Pancreas (tissue), 10 donors: Measurements from ENCODE around the gene STRA8. TPM values are rescaled to one million over a fixed set of nuclear protein-coding genes. Genes with fewer than 3 reads are reported as not detected.
A peak's percentile ranks its signal among the peaks of the same experiment; 100 is the strongest.
"Not testable (repeated sequence)": the region's sequence is repeated elsewhere in the genome, so short reads cannot be mapped to it uniquely, and the experiment has no call there.

Source experiments
- ATAC-seq, 4 donors: fragments of 200-7000 bp; cut with Tn5 transposase; one replicate each; pipeline versions ENCODE4 v1.8.0 to v1.9.1; 2020; ENCODE audit warnings: mild to moderate bottlenecking in 4 of 4, moderate library complexity in 4 of 4
- DNase-seq, 6 donors: peaks; one replicate each; pipeline ENCODE4 v3.0.0-alpha.2; 2020
- FAIRE-seq: peaks from 2 replicates; lab custom pipeline; 2012; peaks lifted over from hg19 to GRCh38; lab: Jason Lieb, UNC
- H3K27ac ChIP-seq, 4 donors: fragments of 200-600 bp; sonication (generic); 1 replicate in 3 of 4; 2 replicates in 1 of 4; pipeline versions ENCODE4 v1.5.0 to v1.8.0; 2020
- H3K27me3 ChIP-seq, 4 donors: fragments of 200-600 bp; one replicate each; pipeline ENCODE4 v1.8.0; 2021
- H3K36me3 ChIP-seq, 3 donors: fragments of 200-600 bp; sonication (generic) in 1 of 3; one replicate each; pipeline versions ENCODE4 v1.5.0 to v1.8.0; 2020 to 2021
- H3K4me1 ChIP-seq, 3 donors: fragments of 200-600 bp; one replicate each; pipeline ENCODE4 v1.8.0; 2021
- H3K4me3 ChIP-seq, 4 donors: fragments of 200-600 bp; sonication (generic) in 2 of 4; one replicate each; pipeline versions ENCODE4 v1.5.0 to v1.8.0; 2020 to 2021
- H3K9me3 ChIP-seq, 4 donors: fragments of 200-600 bp; one replicate each; pipeline ENCODE4 v1.8.0; 2021
- CTCF ChIP-seq, 4 donors: fragments of 200-600 bp; sonication (generic) in 3 of 4; IDR thresholded peaks; one replicate each; pipeline versions ENCODE4 v1.5.0 to v1.8.0; 2021; ENCODE audit warnings: antibody characterized with exemption in 4 of 4
- WGBS, 2 donors: extraction: QIAGEN DNeasy Blood & Tissue Kit; methylation state at CpG; one replicate each; pipeline ENCODE4 v1.1.7; 2013; 5-methylcytosine and 5-hydroxymethylcytosine counted together
- intact Hi-C, 3 donors: fragments of 100-400 bp; cut with DNase I; formaldehyde crosslinking; loops; one replicate each; pipeline versions ENCODE4 v1.11.1 to v1.14.2; 2022
- polyA plus RNA-seq, 2 donors: library from polyadenylated mRNA; stranded (reverse); fragments of 200-250 nt; gene quantifications; one replicate each; pipeline ENCODE4 v1.2.3, GENCODE V29; 2013
- total RNA-seq, 6 donors: library from RNA; stranded (reverse); fragmentation: NEBNext Ultra II Directional in 4 of 6; extraction: Animal tissue kit (Norgen Biotek cat#: 25700) in 4 of 6; gene quantifications; one replicate each; pipeline versions ENCODE4 v1.2.1 to v1.2.4, GENCODE V29; 2021 to 2023
- donor health status: healthy with polysubstance abuse.
- donor health status: DM: no; HTN: no; CAD: no; lungs with moderate emphysema.
- donor health status: DM: no; HTN: no; CAD: no.
- donor health status: control.
- donor health status: control.
- donor health status: Bipolar disorder and iron deficiency.
- donor health status: DM: yes; HTN: yes; CAD: no.
- donor health status: DM: no; HTN: no; CAD: no.
- donor health status: DM: no; HTN: no; CAD: no.
- donor health status: DM: yes; HTN: yes; CAD: no.

STRA8 gene
- total and polyA plus RNA-seq, 8 donors: 0.12 TPM; not detected in 7

DNA sequence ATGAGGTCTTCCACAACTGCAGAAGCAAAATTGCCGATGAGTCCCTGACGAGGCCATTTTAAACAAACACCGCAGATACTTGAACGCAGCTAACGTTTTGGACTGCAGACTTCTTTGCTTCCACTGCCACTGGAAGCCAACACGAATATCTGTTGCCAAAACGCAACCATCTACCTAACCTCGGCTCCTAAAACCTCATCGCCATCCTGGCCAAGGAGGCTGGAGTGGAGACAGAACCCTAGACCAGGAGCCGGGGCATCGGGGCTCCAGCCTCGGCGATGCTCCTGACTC is 22.8 kb upstream of the STRA8 start:
- no peak for DNase-seq
- Histone ChIP-seq H3K4me1 (peaks cover 30 to 38% (median 37%) of the 10 kb centered on the region in 3 donors), H3K27ac (peak overlapping the region; percentile 83 to 97 (median 89)), H3K4me3 (peak overlapping the region; percentile 45 to 95 (median 80)), H3K27me3 (no peaks in the 10 kb centered on the region), H3K9me3 (no peaks in the 10 kb centered on the region), H3K36me3 (peaks cover 0 to under 1% (median 0%) of the 10 kb centered on the region in 3 donors)
- TF ChIP-seq CTCF (IDR thresholded peaks at IDR 0.05): no peak
- 0% methylated on average over 13 of the region's 13 CpGs for WGBS, 2 donors
- FAIRE-seq: no peak
- intact Hi-C loops: no loop called here
- peak; percentile 1 to 6 (median 6) for ATAC-seq

DNA sequence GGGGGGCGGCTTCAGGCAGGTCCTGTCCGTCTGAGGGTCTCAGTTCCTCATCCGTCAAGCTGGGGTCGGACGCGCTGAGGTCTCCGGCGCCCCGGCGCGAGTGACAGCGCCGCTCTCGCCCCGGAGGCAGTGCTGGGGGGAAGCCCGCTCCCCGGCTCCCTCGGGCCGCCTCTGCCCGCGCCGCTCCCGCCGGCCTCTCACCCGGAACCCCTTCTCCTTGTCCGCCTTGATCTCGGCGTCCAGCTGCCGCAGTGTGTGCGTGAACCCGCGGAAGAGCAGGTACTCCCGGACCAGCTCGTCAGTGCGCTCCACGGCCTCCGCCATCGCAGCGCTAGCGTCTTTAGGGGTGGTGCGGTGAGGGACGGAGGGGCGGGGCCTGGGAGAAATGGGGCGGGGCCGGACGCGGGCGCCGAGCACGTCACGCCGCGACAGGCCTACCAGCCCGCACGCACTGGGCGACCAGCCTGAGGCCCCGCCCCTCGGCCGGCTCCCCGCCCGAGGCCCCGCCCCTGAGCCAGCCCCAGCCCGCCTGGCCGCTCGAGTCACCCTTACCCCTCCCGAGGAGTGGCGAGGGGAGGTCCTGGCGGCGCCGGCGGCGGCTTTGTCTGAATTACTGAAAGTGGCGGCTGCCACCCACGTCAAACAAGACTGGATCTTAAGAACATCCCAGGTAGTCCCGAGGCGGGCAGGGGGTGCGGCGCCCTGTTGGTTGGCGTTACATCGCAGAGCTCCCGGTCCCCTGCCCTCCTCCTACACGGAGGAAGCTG is 22.3 kb upstream of the STRA8 start, which contains the start of gene WDR91:
Gene WDR91 (minus strand): TSS at position 348 of the 767 bp plus-strand sequence. CDS start 24 bp downstream, at position 324.
- H3K4me1 ChIP-seq: peaks cover 25 to 34% (median 33%) of the 10 kb centered on the region in 3 donors
- H3K27ac ChIP-seq: peak within 1 kb of the TSS; percentile 88 to 97 (median 89)
- no peaks in the 10 kb centered on the region for H3K9me3 ChIP-seq
- TF ChIP-seq CTCF (IDR thresholded peaks at IDR 0.05): no peak
- no peaks in the 10 kb centered on the region for H3K27me3 ChIP-seq
- WGBS, 2 donors: 0% methylated on average over 44 to 82 of the region's 82 CpGs
- H3K36me3 ChIP-seq: no peaks in the 10 kb centered on the region
- peak; percentile 89 to 94 (median 92) for ATAC-seq
- peak within 1 kb of the TSS; percentile 45 to 95 (median 80) for H3K4me3 ChIP-seq
- intact Hi-C loops: no loop called here
- FAIRE-seq: no peak
- DNase-seq: peak; percentile 94 to 99 (median 98)

DNA sequence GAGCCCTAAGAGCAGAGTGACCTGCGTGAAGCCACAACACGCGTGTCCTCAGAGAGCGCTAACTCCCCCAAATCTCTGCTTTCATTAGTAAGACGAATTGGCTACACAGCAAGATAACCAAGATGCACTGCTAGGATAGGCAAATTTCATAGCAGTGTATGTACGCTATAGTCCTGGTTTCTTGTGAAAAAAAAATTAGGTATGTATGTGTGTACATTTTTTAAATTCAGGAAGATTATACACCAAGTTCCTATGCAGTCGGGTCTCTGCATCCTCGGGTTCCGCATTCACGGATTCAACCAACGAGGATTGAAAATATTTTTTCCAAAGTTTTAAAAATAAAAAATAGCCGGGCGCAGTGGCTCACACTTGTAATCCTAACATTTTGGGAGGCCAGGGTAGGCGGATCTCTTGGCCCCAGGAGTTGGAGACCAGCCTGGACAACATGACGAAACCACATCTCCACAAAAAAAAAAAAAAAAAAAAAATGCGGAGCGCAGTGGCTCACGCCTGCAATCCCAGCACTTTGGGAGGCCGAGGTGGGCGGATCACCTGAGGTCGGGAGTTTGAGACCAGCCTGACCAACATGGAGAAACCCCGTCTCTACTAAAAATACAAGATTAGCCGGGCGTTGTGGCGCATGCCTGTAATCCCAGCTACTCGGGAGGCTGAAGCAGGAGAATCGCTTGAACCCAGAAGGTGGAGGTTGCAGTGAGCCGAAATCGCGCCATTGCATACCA is 21.5 kb upstream of the STRA8 start:
- 49 to 50% methylated on average over 28 to 30 of the region's 30 CpGs for WGBS, 2 donors
- H3K27ac ChIP-seq: peak overlapping the region; percentile 40 to 97 (median 83)
- DNase-seq, H3K27me3 ChIP-seq, H3K36me3 ChIP-seq, FAIRE-seq, intact Hi-C loops, H3K9me3 ChIP-seq, ATAC-seq: not testable (repeated sequence)
- H3K4me1 ChIP-seq: peaks cover 18 to 28% (median 26%) of the 10 kb centered on the region in 3 donors
- peak overlapping the region; percentile 42 to 95 (median 80) for H3K4me3 ChIP-seq

DNA sequence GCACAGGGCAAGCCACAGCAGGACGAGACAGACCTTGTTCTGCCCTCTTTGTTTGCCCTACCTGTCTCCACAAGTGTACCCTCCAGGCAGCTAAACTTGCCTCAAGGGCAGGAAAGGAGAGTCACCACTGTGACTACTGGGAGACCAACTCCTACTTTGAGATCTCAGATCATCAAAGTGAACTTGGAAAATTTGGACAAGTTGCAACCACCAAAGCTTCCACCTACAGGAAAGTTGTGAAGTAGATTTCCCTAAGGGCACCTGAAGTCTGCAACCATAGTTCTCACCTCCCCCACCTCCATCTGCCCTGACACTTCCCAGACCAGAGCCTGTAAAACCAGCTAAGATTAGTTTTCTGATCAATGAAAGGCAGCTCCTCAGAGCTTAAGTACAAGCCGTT is 19.8 kb upstream of the STRA8 start:
- ATAC-seq (no peak), FAIRE-seq (no peak), DNase-seq (no peak)
- H3K36me3 ChIP-seq: no peaks in the 10 kb centered on the region
- TF ChIP-seq CTCF (IDR thresholded peaks at IDR 0.05): no peak
- H3K4me3 ChIP-seq: no peak overlapping the region
- no peak overlapping the region for H3K27ac ChIP-seq
- H3K4me1 ChIP-seq: peaks cover 15 to 26% (median 24%) of the 10 kb centered on the region in 3 donors
- intact Hi-C loops: no loop called here
- WGBS, 2 donors: 41 to 50% methylated on average over 2 of the region's 2 CpGs
- H3K9me3 ChIP-seq: no peaks in the 10 kb centered on the region
- no peaks in the 10 kb centered on the region for H3K27me3 ChIP-seq

- DNase-seq (no peak), ATAC-seq (no peak), FAIRE-seq (no peak)
- no peak for TF ChIP-seq CTCF (IDR thresholded peaks at IDR 0.05)
- no peaks in the 10 kb centered on the region for H3K36me3 ChIP-seq
- no peak overlapping the region for H3K4me3 ChIP-seq
- 58 to 70% methylated on average over 4 of the region's 4 CpGs for WGBS, 2 donors
- intact Hi-C loops: no loop called here
- no peaks in the 10 kb centered on the region for H3K27me3 ChIP-seq
- no peak overlapping the region for H3K27ac ChIP-seq
- H3K9me3 ChIP-seq: no peaks in the 10 kb centered on the region
- peaks cover 12 to 17% (median 13%) of the 10 kb centered on the region in 3 donors for H3K4me1 ChIP-seq
These were observed 18.5 kb upstream of the STRA8 start for GRCh38 chr7:135215180-135215579.
